Vagina (tissue), 2 donors: ENCODE results near the gene CFHR1.
"Not testable (repeated sequence)": the region's sequence is repeated elsewhere in the genome, so short reads cannot be mapped to it uniquely, and the experiment has no call there.

Source experiments
- POLR2A ChIP-seq, 2 donors: fragments of 450-650 bp; IDR thresholded peaks; one replicate each; pipeline ENCODE4 v1.6.1; 2017; ENCODE audit warnings: antibody characterized with exemption in 2 of 2, mild to moderate bottlenecking in 2 of 2, moderate library complexity in 2 of 2
- POLR2AphosphoS5 ChIP-seq, 2 donors: sonication (generic); formaldehyde crosslinking; IDR thresholded peaks; one replicate each; pipeline ENCODE4 v1.9.0; 2017; ENCODE audit warnings: antibody characterized with exemption in 2 of 2, mild to moderate bottlenecking in 2 of 2, low read depth in 1 of 2; ENCODE audit not compliant: insufficient read depth in 1 of 2
- TF ChIP-seq, protein P1 (sequence below), 3 experiments: fragments of 450-650 bp in 2 of 3; fragments of 200-600 bp in 1 of 3; sonication (generic) in 1 of 3; IDR thresholded peaks; one replicate each; pipeline ENCODE4 v1.5.1; 2017 to 2019; ENCODE audit warnings: antibody characterized with exemption in 3 of 3, mild to moderate bottlenecking in 2 of 3, moderate library complexity in 2 of 3

- TF ChIP-seq POLR2A (IDR thresholded peaks at IDR 0.05); POLR2AphosphoS5 (IDR thresholded peaks at IDR 0.05; ENCODE audit: insufficient read depth in 1 of 2, low read depth in 1 of 2): not testable (repeated sequence)
- TF ChIP-seq, protein P1, sequence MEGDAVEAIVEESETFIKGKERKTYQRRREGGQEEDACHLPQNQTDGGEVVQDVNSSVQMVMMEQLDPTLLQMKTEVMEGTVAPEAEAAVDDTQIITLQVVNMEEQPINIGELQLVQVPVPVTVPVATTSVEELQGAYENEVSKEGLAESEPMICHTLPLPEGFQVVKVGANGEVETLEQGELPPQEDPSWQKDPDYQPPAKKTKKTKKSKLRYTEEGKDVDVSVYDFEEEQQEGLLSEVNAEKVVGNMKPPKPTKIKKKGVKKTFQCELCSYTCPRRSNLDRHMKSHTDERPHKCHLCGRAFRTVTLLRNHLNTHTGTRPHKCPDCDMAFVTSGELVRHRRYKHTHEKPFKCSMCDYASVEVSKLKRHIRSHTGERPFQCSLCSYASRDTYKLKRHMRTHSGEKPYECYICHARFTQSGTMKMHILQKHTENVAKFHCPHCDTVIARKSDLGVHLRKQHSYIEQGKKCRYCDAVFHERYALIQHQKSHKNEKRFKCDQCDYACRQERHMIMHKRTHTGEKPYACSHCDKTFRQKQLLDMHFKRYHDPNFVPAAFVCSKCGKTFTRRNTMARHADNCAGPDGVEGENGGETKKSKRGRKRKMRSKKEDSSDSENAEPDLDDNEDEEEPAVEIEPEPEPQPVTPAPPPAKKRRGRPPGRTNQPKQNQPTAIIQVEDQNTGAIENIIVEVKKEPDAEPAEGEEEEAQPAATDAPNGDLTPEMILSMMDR (IDR thresholded peaks at IDR 0.05): not testable (repeated sequence)
Observed at GRCh38 chr1:196827860-196828259, 8.3 kb downstream of the CFHR1 start.
